ENCODE data around the gene RPL23.

RPL23 gene

DNA sequence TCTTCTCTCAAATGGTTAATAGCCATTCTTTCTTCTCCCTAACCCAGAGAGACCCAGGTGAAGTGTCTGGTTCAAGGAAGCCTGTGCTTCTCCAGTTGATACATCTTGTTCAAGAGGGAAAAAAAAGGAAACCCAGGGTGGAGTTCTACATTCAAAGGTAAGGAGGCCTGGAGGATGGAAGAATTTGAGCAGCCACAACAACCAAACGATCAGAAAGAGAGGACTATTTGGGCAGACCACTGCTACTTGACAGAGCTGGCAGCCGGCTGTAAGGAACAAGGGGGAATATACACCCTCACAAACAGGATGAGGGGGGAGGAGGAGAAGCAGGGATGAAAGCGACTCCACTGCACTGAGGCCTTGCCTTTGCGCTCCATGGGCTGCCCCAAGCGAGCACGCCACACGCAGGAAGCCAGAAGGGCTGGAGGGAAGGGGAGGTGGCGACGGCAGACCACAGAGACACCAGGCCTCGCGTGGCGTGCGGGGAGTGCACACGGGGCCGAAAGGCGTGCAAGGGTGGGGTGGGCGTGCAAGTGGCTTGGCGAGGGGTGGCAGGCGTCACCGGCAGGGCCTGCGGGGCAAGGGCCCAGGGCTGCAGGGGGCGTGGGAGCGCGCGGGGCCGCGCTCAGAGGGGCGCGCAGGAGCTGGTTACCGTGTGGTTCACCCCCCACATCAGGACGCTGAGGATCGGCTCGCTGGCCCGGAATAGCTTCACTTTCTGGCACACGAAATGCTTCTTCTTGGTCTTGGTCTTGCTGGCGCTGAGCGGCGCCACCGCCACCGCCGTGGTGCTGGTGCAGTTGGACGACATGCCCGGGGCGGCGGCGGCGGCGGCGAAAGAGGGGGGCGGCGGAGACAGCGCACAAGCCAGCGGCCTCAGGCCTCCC lies 54.7 kb downstream of the RPL23 start:
- Histone ChIP-seq H3K9me3 (ENCODE audit: control insufficient read depth in 5 of 5, low read length in 5 of 5) (no peaks in the 10 kb centered on the region), H3K9ac (ENCODE audit: low read length in 5 of 5) (peak overlapping the region; percentile 70 to 92 (median 88)), H3K27me3 (ENCODE audit: control insufficient read depth in 5 of 5, insufficient read depth in 4 of 5, low read length in 5 of 5) (no peaks in the 10 kb centered on the region), H3K4me1 (ENCODE audit: control insufficient read depth in 5 of 5, insufficient read depth in 5 of 5, low read length in 5 of 5) (peaks cover 15 to 37% (median 36%) of the 10 kb centered on the region in 5 donors), H3K27ac (ENCODE audit: low read depth, low read length) (peak overlapping the region; percentile 75), H3K36me3 (ENCODE audit: control insufficient read depth in 5 of 5, insufficient read depth in 5 of 5, low read length in 5 of 5) (peaks cover 11 to 27% (median 25%) of the 10 kb centered on the region in 5 donors), H3K4me3 (ENCODE audit: low read depth in 1 of 5, low read length in 5 of 5) (peak overlapping the region; percentile 73 to 96 (median 90))

All from subcutaneous abdominal adipose tissue (tissue), 5 donors.